ENCODE results near the gene MAP1LC3B2.

MAP1LC3B2 gene

GRCh38 chr12:116538076-116538591 is 21.0 kb upstream of the MAP1LC3B2 start:
- DNase-seq = no peak

DNA sequence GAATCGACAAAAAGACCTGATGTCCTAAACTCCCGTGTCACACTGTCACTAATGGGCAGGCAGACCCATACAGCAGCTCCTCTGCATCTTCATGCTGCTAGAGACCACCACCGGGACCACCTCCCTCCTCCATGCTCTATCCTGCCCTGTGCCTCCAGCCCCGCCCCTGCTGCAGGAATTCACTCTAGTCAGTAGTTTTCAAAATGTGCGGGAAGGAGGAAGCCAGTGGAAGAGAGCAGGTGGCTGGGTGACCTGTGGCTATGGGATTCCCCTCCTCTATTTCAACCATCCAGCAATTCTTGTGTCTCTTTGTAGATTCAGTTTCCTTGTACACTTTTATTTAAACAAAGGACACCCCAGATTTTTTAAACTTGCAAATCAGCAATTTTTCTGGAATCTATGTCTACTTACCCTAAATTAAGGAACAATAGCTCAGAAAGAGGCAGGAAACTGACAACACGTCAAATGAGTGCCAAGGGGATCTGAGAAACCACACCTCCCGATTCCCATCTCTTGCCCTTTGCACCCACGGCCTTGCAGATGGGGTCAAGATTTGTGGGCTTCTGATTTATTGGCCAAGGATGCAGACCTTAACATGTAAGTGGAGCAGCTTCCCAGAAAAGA is 20.4 kb upstream of the MAP1LC3B2 start:
- no peak for DNase-seq

DNA sequence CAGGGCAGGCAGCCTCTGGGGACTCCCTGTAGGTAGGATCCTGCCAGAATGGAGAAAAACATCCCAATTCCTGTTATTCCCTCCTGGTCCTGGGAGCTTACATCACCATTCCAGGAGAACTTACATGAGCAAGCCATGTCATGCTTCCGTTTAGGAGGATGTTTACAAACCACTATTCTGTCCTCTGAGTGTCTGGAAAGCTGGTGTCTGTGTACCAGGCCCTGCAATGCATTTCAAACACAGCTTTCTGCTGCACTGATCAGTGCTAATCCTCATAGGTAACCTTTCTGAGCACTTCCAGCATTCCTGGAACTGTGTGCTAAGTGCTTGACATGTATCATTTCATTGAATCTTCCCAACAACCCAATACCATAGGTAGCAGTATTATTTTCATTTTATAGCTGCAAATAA is 19.8 kb upstream of the MAP1LC3B2 start:
- no peak for DNase-seq

DNA sequence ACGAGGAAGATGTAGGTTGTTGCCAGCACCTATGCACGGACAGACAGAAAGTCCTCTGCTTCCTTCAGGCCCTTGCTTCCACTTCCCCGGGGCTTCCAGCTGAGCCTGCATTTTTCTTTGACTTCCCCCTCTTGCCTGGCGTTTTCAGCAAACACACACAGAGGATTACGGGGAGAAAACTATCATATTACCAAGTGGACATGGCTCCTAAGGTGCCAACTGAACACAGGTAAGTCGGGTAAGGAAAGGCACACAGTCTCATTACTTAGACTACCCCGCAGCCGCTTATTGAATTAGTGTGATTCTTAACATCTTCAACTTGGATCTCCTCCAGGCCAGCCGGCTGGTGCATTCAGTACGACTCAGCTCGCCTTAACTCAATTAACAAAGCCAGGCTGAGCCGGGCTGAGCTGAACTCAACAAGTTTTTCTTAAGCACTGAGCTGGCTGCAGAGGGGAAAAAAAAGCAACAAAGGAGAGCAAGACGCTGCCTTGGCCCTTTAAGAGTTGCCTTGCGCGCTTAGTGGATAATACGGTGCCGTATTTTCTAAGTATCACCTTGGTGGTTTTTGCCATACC is 19.2 kb upstream of the MAP1LC3B2 start:
- DNase-seq = no peak

DNA sequence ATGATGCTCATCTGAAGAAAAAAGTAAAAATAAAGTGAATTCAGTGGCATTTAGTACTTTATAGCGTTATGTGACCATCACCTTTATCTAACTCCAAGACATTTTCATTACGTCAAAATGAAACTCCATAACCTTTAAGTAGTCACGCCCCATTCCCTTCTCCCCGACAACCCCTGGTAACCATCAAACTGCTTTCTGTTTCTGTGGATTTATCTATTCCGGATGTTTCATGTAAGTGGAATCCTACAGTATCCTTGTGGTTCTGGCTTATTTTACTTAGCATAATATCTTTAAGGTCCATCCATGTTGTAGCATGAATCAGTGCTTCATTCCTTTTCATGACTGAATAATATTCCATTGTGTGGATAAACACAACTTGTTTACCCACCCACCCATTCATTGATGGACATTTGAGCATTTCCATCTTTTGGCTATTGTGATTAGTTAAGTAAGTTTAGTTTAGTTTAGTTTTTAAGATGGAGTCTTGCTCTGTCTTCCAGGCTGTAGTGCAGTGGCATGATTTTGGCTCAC is 18.5 kb upstream of the MAP1LC3B2 start:
- no peak for DNase-seq

- no peak for DNase-seq
These were observed 17.4 kb upstream of the MAP1LC3B2 start for GRCh38 chr12:116541547-116542344.

GRCh38 chr12:116542345-116542956 is 16.7 kb upstream of the MAP1LC3B2 start:
- peak; percentile 39 for DNase-seq

DNA sequence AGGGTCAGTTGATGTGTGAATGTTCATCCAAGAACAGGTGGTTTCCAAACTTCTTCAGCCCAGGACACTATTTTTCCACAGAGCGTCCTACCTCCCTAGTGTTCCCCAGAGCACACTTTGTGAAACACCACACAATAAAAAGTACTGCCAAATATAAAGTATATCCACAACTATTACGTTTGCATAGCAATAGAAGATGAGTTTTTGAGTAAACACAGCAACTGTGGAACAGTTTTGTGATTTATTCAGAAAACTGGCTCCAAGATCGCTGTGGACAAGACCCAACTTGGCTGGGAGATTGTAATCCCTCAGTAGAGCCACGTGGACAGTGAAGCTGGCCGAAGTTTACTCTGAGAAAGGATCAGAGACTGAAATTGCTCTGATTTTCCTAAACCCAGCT is 14.5 kb upstream of the MAP1LC3B2 start:
- no peak for DNase-seq

GRCh38 chr12:116545144-116545543 is 14.0 kb upstream of the MAP1LC3B2 start:
- DNase-seq = no peak

- DNase-seq = no peak
These were observed 13.2 kb upstream of the MAP1LC3B2 start for GRCh38 chr12:116545936-116546335.

GRCh38 chr12:116547955-116548501 is 11.2 kb upstream of the MAP1LC3B2 start:
- no peak for DNase-seq

DNA sequence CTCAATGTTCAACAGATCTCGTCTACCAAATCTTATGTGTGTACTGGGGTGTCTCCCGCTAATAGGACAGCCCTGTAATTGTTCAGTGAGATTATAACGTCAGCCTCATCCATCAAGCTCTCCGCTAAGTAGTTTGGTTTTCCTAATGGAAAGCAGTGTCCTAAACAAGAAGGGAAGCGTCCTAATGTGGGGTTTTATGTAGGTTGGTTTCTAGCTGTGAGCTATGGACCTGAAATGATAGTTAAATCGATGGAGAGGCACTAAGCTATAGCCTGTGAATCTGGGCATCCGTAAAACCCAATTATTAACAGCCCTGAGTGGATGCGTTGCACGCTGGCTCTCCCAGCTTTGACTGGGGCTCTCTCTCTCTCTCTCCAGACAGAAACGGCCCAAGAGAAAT is 9.2 kb upstream of the MAP1LC3B2 start:
- no peak for DNase-seq

DNA sequence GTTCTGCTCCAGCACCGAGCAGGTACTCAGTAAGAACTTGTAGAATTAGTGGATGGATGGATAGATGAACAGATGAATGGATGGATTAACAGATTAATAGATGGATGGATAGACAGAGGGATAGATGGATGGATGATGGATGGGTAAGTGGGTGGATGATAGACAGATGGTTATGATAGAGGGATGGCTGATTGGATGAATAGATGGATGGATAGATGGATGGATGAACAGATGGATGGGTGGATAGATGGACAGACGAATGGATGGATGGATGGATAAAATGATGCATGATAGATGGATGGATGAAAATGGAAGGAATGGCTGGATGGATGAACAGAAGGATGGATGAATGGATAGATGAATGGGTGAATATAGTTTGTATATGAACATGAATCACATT is 8.0 kb upstream of the MAP1LC3B2 start:
- DNase-seq = no peak

- no peak for DNase-seq
These were observed 7.6 kb upstream of the MAP1LC3B2 start for GRCh38 chr12:116551619-116551951.

GRCh38 chr12:116551952-116552772 is 7.0 kb upstream of the MAP1LC3B2 start:
- DNase-seq = no peak

GRCh38 chr12:116552773-116553373 is 6.3 kb upstream of the MAP1LC3B2 start:
- no peak for DNase-seq

DNA sequence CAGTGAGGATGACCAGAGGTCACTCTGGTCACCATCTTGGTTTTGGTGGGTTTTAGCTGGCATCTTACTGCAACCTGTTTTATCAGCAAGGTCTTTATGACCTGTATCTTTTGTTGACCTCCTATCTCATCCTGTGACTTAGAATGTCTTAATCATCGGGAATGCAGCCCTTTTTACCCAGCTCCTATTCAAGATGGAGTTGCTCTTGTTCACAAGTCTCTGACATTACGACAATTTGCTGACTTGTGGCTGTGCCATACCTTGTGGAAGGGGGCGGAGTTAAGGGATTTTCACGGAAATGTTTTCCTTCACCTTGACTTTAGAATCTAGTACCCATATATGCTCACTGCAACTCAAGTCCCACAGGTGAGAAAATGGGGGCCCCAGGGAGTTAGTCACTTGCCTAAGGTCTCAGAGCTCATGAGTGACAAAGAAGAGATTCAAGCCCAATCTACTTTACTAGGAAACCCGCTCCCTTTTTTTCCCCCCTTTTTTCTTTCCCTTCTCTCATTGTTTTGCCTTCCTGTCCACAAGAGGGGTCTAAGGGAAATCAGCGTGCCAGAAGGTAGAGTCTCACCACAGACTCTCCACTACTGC is 2.7 kb upstream of the MAP1LC3B2 start:
- DNase-seq = no peak

GRCh38 chr12:116556964-116557698 is 2.0 kb upstream of the MAP1LC3B2 start:
- no peak for DNase-seq

- DNase-seq = no peak
These were observed 660 bp upstream of the MAP1LC3B2 start for GRCh38 chr12:116558280-116559161.

All from T1000 (cell line).